Measurements from ENCODE around the gene KIF6. TPM values are rescaled to one million over a fixed set of nuclear protein-coding genes. Genes with fewer than 3 reads are reported as not detected.

Gene KIF6
- total RNA-seq, 1 experiment from 2014 or later, result not detected

DNA sequence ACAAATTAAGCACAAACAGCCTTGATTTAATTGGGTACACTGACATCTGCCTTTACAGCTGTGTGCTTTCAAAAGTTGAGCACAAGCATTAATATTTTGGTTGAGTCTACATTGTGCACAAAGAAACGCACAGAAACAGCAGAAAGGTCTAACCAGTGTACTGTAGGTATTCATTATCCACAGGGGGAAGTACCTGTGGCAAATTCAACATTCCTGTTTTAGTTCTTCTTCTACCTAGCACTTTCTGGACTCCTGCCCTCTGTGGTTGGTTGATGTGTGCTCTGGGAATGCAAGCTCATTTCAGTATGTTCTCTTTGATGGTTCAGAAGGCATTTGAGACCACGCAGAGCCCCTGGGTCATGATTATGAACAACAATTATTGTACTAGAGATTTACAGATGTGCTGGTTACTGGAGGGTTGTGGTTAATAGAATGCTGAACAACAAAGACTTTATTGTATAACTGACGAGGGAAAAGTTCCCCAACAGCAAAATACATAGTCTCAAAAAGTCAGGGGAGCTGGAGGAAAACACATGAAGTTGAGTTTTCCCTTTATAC lies 40.4 kb upstream of the KIF6 start (continued):
- TF ChIP-seq EGR1 (IDR thresholded peaks at IDR 0.05; ENCODE audit: low read depth) (no peak), SIN3A (IDR thresholded peaks at IDR 0.05; ENCODE audit: low read depth) (no peak)

- no peak for DNase-seq (ENCODE audit: low read depth, low spot score)
- Histone ChIP-seq H3K9ac (ENCODE audit: low read length) (no peak overlapping the region), H2AFZ (ENCODE audit: low read depth, low read length, poor library complexity, severe bottlenecking) (no peak overlapping the region), H3K36me3 (ENCODE audit: control insufficient read depth in 1 of 2, insufficient read depth in 2 of 2, low read length in 2 of 2) (no peaks in the 10 kb centered on the region), H4K20me1 (ENCODE audit: insufficient read depth) (no peaks in the 10 kb centered on the region), H3K4me3 (replicated peaks in 1 of 2; ENCODE audit: low read depth in 1 of 2, low read length in 2 of 2) (no peak overlapping the region), H3K27ac (ENCODE audit: low read depth, low read length) (no peak overlapping the region), H3K4me1 (ENCODE audit: control insufficient read depth in 1 of 2, insufficient read depth in 2 of 2, low read length in 2 of 2) (no peaks in the 10 kb centered on the region), H3K79me2 (ENCODE audit: insufficient read depth, low read length) (no peaks in the 10 kb centered on the region), H3K9me2 (ENCODE audit: insufficient read depth) (no peaks in the 10 kb centered on the region), H3K27me3 (ENCODE audit: insufficient read depth, low read length) (peaks cover 45% of the 10 kb centered on the region), H3K9me3 (ENCODE audit: control insufficient read depth in 1 of 2, insufficient read depth in 1 of 2, low read depth in 1 of 2, low read length in 2 of 2) (no peaks in the 10 kb centered on the region), H3K4me2 (ENCODE audit: low read length) (no peak overlapping the region)
- no peak for ATAC-seq
- ChIA-PET POLR2A (no interaction called here), CTCF (no interaction called here), RAD21 (ENCODE audit: low non-redundant PET in 1 of 2, low total read pairs in 2 of 2, uncharacterized antibody in 2 of 2, unreplicated experiment in 2 of 2) (no interaction called here)
- no TSS peak for BruUV-seq (replicated peaks)
- intact Hi-C loops (cut with micrococcal nuclease), result no loop called here
- no peak for TF ChIP-seq RAD21 (IDR thresholded peaks at IDR 0.05; ENCODE audit: low read depth)
- no peak for TF ChIP-seq CEBPB (IDR thresholded peaks at IDR 0.05; ENCODE audit: low read depth)
- no peak for TF ChIP-seq POLR2AphosphoS5 (IDR thresholded peaks at IDR 0.05; ENCODE audit: low read depth, low read length)
These were observed 35.2 kb upstream of the KIF6 start for GRCh38 chr6:39760226-39760952.

GRCh38 chr6:39758905-39759605 lies 33.8 kb upstream of the KIF6 start:
- Histone ChIP-seq H3K4me1 (ENCODE audit: control insufficient read depth in 1 of 2, insufficient read depth in 2 of 2, low read length in 2 of 2) (no peaks in the 10 kb centered on the region), H3K36me3 (ENCODE audit: control insufficient read depth in 1 of 2, insufficient read depth in 2 of 2, low read length in 2 of 2) (no peaks in the 10 kb centered on the region), H3K9ac (ENCODE audit: low read length) (no peak overlapping the region), H2AFZ (ENCODE audit: low read depth, low read length, poor library complexity, severe bottlenecking) (no peak overlapping the region), H3K79me2 (ENCODE audit: insufficient read depth, low read length) (no peaks in the 10 kb centered on the region), H3K4me3 (replicated peaks in 1 of 2; ENCODE audit: low read depth in 1 of 2, low read length in 2 of 2) (no peak overlapping the region), H3K27ac (ENCODE audit: low read depth, low read length) (no peak overlapping the region), H4K20me1 (ENCODE audit: insufficient read depth) (no peaks in the 10 kb centered on the region), H3K4me2 (ENCODE audit: low read length) (no peak overlapping the region), H3K9me2 (ENCODE audit: insufficient read depth) (no peaks in the 10 kb centered on the region), H3K27me3 (ENCODE audit: insufficient read depth, low read length) (peaks cover 42% of the 10 kb centered on the region), H3K9me3 (ENCODE audit: control insufficient read depth in 1 of 2, insufficient read depth in 1 of 2, low read depth in 1 of 2, low read length in 2 of 2) (no peaks in the 10 kb centered on the region)
- intact Hi-C loops (cut with micrococcal nuclease), result no loop called here
- BruUV-seq (replicated peaks), result no TSS peak
- ChIA-PET RAD21 (ENCODE audit: low non-redundant PET in 1 of 2, low total read pairs in 2 of 2, uncharacterized antibody in 2 of 2, unreplicated experiment in 2 of 2) (no interaction called here), CTCF (no interaction called here), POLR2A (no interaction called here)
- ATAC-seq, result no peak
- DNase-seq (ENCODE audit: low read depth, low spot score), result no peak
- no peak for TF ChIP-seq CTCF (IDR thresholded peaks at IDR 0.05 in 2 of 3, conservative IDR thresholded peaks at IDR 0.05 in 1 of 3; ENCODE audit: borderline replicate concordance in 1 of 3, insufficient read depth in 1 of 3, low read depth in 2 of 3, low read length in 2 of 3)
- TF ChIP-seq CBX3 (IDR thresholded peaks at IDR 0.05; ENCODE audit: low read depth), result no peak
- TF ChIP-seq ELF1 (IDR thresholded peaks at IDR 0.05; ENCODE audit: borderline replicate concordance, low read depth), result no peak
- no peak for TF ChIP-seq SRF (IDR thresholded peaks at IDR 0.05; ENCODE audit: low read depth)
- TF ChIP-seq, protein P1, sequence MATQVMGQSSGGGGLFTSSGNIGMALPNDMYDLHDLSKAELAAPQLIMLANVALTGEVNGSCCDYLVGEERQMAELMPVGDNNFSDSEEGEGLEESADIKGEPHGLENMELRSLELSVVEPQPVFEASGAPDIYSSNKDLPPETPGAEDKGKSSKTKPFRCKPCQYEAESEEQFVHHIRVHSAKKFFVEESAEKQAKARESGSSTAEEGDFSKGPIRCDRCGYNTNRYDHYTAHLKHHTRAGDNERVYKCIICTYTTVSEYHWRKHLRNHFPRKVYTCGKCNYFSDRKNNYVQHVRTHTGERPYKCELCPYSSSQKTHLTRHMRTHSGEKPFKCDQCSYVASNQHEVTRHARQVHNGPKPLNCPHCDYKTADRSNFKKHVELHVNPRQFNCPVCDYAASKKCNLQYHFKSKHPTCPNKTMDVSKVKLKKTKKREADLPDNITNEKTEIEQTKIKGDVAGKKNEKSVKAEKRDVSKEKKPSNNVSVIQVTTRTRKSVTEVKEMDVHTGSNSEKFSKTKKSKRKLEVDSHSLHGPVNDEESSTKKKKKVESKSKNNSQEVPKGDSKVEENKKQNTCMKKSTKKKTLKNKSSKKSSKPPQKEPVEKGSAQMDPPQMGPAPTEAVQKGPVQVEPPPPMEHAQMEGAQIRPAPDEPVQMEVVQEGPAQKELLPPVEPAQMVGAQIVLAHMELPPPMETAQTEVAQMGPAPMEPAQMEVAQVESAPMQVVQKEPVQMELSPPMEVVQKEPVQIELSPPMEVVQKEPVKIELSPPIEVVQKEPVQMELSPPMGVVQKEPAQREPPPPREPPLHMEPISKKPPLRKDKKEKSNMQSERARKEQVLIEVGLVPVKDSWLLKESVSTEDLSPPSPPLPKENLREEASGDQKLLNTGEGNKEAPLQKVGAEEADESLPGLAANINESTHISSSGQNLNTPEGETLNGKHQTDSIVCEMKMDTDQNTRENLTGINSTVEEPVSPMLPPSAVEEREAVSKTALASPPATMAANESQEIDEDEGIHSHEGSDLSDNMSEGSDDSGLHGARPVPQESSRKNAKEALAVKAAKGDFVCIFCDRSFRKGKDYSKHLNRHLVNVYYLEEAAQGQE (IDR thresholded peaks at IDR 0.05; ENCODE audit: low read depth), result no peak
- TF ChIP-seq ZNF274 (IDR thresholded peaks at IDR 0.05; ENCODE audit: low read depth, low read length), result no peak
- TF ChIP-seq POLR2AphosphoS5 (IDR thresholded peaks at IDR 0.05; ENCODE audit: low read depth, low read length), result no peak
- no peak for TF ChIP-seq JUND (IDR thresholded peaks at IDR 0.05)
